GM18505 (cell line): ENCODE results near the gene DDX10.

ENCODE experiments used
- ATAC-seq: cut with Tn5 transposase; IDR thresholded peaks from one replicate; pipeline ENCODE4 v1.9.1; 2021; ENCODE audit not compliant: unreplicated experiment
- POLR2A ChIP-seq: IDR thresholded peaks from 4 replicates; pipeline ENCODE4 v1.6.1; 2011; ENCODE audit warnings: borderline replicate concordance; ENCODE audit not compliant: insufficient read depth, insufficient read length; ENCODE audit errors: extremely low read depth

DDX10 gene

DNA sequence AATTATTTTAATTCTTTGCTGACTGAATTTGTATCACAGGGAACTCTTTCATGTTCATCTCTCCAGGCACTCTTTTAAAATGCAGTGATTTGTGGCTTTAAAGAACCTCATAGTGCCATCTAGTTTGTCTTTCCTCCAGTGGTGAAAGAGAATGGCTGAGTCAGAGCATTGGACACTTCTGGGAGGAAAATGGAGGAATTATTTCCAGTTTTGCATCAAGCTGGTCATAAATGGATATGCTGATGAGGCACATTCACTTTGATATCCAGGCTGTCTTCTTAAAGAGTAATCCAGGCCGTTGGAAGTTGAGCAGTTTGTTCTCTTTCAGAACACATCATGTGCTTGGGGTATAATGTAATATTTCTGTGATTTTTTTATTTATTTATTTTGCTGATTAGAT lies 273.7 kb downstream of the DDX10 start:
- TF ChIP-seq POLR2A: no peak
- no peak for ATAC-seq

DNA sequence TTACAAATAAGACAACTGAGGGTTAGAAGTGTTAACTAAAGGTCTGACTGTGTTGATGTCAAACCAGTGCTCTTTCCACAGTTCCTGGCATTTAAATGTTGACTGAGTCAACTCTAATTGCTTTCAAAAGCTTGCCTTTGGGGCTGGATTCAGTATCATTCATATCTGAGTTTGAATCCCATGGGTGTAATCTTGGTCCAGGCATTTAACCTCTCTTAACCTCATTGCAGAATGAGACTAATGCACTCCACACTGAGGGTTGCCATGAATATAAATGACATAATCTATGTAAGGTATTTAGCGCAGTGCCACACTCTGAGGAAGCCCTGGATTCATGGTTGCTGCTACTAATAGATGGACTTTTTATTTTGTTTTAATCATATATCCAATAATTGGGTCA lies 274.3 kb downstream of the DDX10 start:
- no peak for TF ChIP-seq POLR2A

DNA sequence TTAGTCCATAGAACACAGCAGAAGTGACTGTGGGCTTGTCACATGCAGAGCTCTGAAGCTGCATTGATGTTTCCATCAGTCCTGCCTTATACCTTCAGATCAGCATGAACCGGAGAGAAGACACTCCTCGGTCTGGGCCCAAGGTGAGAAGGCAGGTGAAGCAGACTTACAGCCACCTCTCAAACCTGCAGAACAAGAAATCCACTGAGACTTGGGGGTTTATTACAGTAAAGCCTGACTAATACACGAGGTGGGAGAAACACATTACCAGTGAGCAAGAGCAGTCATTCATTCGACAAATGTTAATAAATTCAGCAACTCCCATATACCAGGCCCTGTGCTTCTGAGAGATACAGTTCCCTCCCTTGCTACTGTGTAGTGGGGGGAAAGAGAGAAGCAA lies 279.0 kb downstream of the DDX10 start:
- no peak for ATAC-seq
- no peak for TF ChIP-seq POLR2A

More for the DNA sequence above, 274.3 kb downstream of the DDX10 start:
- ATAC-seq: no peak

DNA sequence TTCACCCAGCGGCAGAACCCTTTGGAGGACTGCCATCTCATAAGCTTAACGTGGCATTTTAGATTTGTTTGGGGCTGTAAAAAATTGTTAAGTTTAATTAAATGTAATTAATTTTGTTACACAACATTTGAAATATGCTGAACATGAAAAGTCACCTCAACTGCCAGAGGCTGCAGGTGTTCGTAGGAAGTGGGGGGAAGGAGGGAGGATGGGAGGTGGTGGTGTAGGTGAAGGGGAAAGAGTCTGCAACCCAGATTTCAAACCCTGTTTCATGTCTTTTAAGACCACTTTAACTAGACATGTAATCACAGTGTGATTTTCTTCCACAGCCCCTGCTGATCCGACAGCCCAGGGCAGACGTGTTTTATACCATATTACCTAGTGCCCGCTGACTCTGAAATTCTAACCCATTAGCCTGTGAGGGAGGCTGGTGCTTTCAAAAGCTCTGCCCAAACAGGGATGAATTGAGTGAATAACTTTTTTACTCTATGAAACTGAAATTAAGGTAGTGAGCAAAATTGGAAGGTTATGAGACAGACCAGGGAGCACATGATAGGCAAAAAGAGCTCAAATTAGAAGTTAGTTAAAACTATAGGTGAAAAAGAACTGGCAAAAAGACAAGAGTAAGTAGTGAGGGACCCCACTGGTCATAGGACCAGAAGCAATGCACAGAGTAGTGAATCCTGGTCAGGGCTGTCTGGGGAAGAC lies 279.8 kb downstream of the DDX10 start:
- no peak for TF ChIP-seq POLR2A
- ATAC-seq: no peak

DNA sequence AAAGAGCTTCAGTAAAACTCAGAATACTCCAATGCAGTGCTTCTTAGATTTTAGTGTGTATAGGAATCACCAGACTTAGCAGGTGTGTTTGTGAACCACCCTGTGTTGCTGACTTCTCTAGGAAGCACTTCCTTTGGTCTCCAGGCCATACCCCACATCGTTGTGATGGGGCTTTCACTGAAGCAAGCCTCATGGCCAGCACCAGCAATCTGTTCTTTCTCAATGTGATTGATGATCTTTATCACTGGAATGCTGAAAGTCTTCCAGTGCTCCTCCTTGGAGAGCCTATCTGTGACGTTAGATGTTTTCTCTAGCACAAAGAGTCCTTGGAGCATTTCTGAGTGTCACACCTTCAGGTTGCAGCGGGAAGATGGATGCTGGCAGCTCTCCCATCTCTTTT lies 280.5 kb downstream of the DDX10 start:
- no peak for ATAC-seq
- TF ChIP-seq POLR2A: no peak

DNA sequence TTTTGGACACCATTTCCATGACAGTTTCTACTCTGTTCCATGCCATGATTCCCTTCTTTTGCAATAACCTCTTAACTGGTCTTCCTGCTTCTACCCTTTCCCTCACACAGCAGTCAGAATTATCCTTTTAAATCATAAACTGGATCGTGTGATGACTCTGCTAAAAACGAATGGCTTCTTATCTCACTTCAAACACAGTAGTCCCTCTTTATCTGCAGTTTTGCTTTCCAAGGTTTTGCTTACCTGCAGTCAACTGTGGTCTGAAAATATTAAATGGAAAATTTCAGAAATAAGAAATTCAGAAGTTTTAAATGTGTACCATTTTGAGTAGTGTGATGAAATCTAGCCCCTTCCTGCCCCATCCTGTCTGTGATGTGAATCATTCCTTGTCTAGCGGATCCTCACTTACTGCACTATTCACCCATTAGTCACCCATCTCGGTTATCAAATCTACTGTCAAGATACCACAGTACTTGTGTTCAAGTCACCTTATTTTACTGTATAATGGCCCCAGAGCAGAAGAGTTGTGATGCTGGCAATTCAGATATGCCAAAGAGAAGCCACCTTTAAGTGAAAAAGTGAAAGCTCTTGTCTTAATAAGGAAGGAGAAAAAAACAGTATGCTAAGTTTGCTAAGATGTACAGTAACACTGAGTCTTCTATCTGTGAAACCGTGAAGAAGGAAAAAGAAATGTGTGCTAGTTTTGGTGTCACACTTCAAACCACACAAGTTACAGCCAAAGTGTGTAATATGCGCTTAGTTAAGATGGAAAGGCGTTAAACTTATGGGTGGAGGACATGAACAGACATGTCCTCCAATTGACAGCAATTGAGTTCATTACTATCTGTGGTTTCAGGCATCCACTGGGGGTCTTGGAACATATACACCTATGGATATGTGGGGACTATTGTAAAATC lies 283.0 kb downstream of the DDX10 start:
- ATAC-seq: no peak
- no peak for TF ChIP-seq POLR2A

DNA sequence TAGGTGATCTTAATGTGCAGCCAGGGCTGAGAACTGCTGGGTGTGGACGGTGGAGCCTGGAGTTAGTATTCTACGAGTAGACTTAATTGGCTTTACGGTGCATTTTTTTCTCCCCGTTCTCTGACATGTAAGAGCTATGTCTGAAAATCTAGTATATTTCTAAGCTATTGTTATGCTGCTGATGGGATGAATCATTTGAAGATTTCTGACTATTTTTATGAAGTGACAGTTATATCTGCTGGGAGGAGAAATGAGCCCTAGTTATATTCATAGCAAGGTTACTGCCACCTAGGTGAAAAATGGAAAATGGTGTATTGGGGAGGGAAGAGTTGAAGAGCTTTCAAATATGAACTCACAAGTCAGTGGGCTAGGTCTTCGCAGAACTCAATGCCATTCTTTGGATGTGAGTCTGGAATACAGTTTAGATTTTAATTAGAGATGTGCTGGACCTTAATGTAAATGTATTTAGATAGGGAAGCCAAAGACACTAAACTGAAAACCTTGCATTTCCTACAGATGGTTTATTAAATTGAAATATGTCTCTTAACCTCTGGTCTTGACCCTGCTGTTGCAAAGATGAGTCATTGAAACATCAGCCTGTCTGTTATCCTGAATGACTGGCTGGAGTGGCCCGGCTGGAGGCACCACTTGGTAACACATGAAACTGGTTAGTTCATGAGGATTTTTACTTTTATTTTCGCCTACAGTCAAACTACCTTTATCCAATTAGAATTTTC lies 293.7 kb downstream of the DDX10 start:
- TF ChIP-seq POLR2A: no peak

DNA sequence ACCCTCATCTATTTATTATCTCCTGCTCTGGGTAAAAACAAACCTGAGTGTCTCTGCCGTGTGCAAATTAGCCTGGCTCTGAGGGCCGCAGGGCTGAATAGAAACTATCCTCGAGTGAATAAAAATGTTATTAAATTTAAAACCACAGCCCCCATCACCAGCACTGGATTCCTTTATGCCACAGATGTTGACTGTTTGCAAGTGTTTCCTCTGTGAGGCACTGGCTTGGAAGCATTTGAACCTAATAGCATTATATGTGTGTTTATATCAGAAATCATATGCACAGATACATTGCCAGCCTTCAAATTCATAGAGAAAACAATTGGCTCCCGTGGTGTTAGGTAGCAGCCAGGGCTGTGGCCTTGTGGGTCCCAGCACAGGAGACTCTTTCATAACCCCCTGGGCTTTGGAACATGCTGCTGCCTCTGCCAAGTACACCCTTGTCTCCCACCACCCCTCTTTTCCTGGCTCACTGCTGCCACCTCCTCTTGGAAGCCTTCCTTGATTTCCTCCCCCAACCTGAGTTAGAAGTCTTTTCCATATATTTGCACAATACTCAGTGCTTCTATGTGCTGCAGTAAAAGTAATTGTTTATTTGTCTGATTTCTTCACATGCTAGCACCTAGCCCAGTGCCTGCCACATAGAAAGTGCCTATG lies 294.4 kb downstream of the DDX10 start:
- no peak for TF ChIP-seq POLR2A
- no peak for ATAC-seq

More for the DNA sequence above, 293.7 kb downstream of the DDX10 start:
- no peak for ATAC-seq

DNA sequence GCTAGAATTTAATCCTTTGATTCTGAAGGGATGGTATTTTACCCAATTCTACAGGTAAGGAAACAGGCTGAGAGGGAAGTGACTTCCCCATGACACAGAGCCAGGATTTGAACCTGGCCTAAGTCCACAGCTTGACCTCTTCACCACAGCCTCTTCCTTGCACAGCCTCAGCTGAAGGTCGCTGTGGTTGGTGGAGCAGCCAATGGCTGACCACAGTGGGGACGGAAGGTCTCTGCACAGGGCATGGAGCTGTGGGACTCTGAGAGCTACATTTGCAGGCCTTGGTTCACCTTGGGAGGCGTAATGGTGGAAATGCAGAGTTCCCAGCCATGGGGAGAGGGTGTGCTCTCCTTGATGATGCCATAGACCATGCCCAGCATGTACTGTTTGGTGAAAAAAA lies 295.0 kb downstream of the DDX10 start:
- ATAC-seq: no peak
- no peak for TF ChIP-seq POLR2A

DNA sequence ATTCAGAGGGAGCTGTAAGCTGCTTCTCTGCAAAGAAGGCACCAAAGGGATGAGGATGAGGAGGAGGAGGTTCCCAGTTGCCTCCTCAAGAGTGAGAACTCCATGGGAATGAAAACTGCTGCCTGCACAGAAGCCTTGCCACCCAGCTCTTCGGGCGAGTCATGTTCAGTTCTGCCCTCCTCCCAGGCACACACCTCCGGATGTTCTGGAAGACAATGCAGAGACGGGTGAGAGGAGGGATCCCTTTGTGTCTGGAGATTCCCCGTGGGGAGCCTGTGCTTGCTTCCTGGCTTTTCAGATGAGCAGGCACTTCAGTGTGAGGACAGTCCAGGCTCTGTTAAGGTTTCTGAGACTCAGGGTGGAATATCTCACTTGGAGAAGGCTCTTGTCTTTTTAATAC lies 295.6 kb downstream of the DDX10 start:
- no peak for TF ChIP-seq POLR2A
- ATAC-seq: no peak

DNA sequence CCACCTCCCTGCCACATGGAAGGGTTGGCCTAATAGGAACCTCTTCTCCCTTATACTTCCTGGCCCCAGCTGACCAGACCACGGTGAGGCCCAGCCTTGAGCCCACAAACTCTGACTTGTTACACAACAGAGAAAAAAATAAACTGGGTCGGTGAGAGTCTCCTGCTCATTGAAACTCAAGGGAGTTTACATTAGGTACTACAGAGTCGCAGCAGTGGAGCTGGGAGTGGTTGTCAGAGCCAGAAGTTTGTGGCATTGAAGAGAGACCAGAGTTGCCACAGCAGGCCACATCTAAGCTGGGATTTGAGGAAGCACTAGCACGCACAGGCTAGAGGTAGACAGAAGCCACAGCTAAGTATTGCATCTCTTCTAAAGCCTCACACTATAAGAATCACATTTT lies 296.2 kb downstream of the DDX10 start:
- ATAC-seq: no peak
- no peak for TF ChIP-seq POLR2A

DNA sequence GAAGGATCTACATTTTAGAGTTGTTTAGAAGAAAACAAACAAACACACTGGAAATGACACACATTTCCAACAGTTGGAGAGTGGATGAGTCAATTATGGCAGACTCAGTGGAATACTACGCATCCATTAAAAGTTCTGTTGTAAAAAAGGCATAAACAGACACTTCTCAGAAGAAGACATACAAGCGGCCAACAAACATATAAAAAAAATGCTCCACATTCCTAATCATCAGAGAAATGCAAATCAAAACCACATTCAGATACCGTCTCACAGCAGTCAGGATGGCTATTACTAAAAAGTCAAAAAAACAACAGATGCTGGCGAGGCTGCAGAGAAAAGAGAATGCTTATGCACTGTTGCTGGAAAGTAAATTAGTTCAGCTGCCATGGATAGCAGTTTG lies 298.2 kb downstream of the DDX10 start:
- no peak for TF ChIP-seq POLR2A

More for the DNA sequence above, 298.2 kb downstream of the DDX10 start:
- ATAC-seq: no peak
